Osteoblast (primary cell): Measurements from ENCODE around the gene SIL1. TPM values are rescaled to one million over a fixed set of nuclear protein-coding genes. Genes with fewer than 3 reads are reported as not detected.

Experiments
- DNase-seq: peaks from one replicate; pipeline ENCODE4 v3.0.0; 2011; ENCODE audit warnings: low spot score, mixed read lengths; ENCODE audit not compliant: insufficient read length; ENCODE audit errors: missing footprints
- H2AFZ ChIP-seq: 2 replicates; pipeline ENCODE4 v1.6.0; 2011; ENCODE audit warnings: mild to moderate bottlenecking, low read length
- H3K27ac ChIP-seq: 2 replicates; pipeline ENCODE4 v1.5.1; 2011; ENCODE audit warnings: mild to moderate bottlenecking, low read depth, low read length, moderate library complexity
- H3K27me3 ChIP-seq: 2 replicates; pipeline ENCODE4 v1.6.0; 2012; ENCODE audit warnings: mild to moderate bottlenecking, control low read depth, inconsistent platforms, low read length, moderate library complexity; ENCODE audit not compliant: insufficient read depth
- H3K36me3 ChIP-seq: 2 replicates; pipeline ENCODE4 v1.5.1; 2011; ENCODE audit warnings: mild to moderate bottlenecking, low read length, control low read depth, moderate library complexity; ENCODE audit not compliant: insufficient read depth
- H3K4me1 ChIP-seq: 2 replicates; pipeline ENCODE4 v1.5.1; 2011; ENCODE audit warnings: mild to moderate bottlenecking, low read length, control low read depth, moderate library complexity; ENCODE audit not compliant: insufficient read depth
- H3K4me2 ChIP-seq: 2 replicates; pipeline ENCODE4 v1.6.0; 2011; ENCODE audit warnings: mild to moderate bottlenecking, low read length; ENCODE audit not compliant: insufficient read depth
- H3K4me3 ChIP-seq: fragments of 200-600 bp; sonication (generic); 3 replicates; pipeline ENCODE4 v1.5.1; 2012; ENCODE audit warnings: mild to moderate bottlenecking, low read length, inconsistent platforms; ENCODE audit not compliant: insufficient read depth
- H3K79me2 ChIP-seq: 2 replicates; pipeline ENCODE4 v1.6.0; 2012; ENCODE audit warnings: mild to moderate bottlenecking, low read length, control low read depth, inconsistent platforms; ENCODE audit not compliant: insufficient read depth
- H3K9me3 ChIP-seq: 2 replicates; pipeline ENCODE4 v1.5.1; 2011; ENCODE audit warnings: low read depth, low read length, control low read depth
- H4K20me1 ChIP-seq: 2 replicates; pipeline ENCODE4 v1.6.0; 2012; ENCODE audit warnings: mild to moderate bottlenecking, low read length, control low read depth; ENCODE audit not compliant: insufficient read depth
- total RNA-seq: library from RNA; depleted of rRNA; stranded (reverse); fragments of >200 nt; gene quantifications from 2 replicates; pipeline ENCODE4 v1.2.3, GENCODE V29; 2012
- TF ChIP-seq, protein P1 (sequence below): IDR thresholded peaks from 2 replicates; pipeline ENCODE4 v1.5.1; 2011; ENCODE audit warnings: mild to moderate bottlenecking, low read depth, low read length, moderate library complexity; ENCODE audit errors: extremely low read depth

The SIL1 gene
- total RNA-seq, 1 donor = 65.1 TPM

DNA sequence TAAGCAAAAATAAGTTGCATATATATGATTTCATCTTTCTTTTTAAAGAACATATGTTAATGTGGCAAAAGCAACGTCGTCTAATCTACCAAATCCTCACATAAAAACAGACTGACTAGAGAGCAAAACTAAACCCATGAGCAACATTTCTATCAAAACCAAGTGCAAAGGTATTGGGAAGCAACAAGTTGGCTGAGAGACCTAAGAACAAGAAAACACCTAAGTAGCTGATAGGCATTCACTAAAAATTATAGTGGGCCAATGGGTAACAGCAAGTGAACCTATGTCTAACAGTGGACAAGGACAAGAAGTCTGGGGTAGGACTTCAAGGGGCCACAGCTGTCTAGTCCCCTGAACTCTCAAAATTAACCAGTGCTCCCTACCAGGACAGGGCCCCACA lies 130.1 kb downstream of the SIL1 start:
- DNase-seq = no peak
- H3K79me2 ChIP-seq = peaks cover 14% of the 10 kb centered on the region
- H3K4me1 ChIP-seq = peaks cover 14% of the 10 kb centered on the region
- no peaks in the 10 kb centered on the region for H3K27me3 ChIP-seq
- no peaks in the 10 kb centered on the region for H3K9me3 ChIP-seq
- no peak overlapping the region for H2AFZ ChIP-seq
- peaks cover 3% of the 10 kb centered on the region for H4K20me1 ChIP-seq
- no peak overlapping the region for H3K4me2 ChIP-seq
- no peak overlapping the region for H3K27ac ChIP-seq
- H3K4me3 ChIP-seq = no peak overlapping the region
- H3K36me3 ChIP-seq = no peaks in the 10 kb centered on the region
- TF ChIP-seq, protein P1, sequence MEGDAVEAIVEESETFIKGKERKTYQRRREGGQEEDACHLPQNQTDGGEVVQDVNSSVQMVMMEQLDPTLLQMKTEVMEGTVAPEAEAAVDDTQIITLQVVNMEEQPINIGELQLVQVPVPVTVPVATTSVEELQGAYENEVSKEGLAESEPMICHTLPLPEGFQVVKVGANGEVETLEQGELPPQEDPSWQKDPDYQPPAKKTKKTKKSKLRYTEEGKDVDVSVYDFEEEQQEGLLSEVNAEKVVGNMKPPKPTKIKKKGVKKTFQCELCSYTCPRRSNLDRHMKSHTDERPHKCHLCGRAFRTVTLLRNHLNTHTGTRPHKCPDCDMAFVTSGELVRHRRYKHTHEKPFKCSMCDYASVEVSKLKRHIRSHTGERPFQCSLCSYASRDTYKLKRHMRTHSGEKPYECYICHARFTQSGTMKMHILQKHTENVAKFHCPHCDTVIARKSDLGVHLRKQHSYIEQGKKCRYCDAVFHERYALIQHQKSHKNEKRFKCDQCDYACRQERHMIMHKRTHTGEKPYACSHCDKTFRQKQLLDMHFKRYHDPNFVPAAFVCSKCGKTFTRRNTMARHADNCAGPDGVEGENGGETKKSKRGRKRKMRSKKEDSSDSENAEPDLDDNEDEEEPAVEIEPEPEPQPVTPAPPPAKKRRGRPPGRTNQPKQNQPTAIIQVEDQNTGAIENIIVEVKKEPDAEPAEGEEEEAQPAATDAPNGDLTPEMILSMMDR = no peak

GRCh38 chr5:139065306-139065705 lies 132.9 kb downstream of the SIL1 start:
- Histone ChIP-seq H3K27me3 (no peaks in the 10 kb centered on the region), H3K27ac (no peak overlapping the region), H3K4me2 (no peak overlapping the region), H3K9me3 (no peaks in the 10 kb centered on the region), H4K20me1 (peaks cover 3% of the 10 kb centered on the region), H3K36me3 (no peaks in the 10 kb centered on the region), H3K4me1 (peaks cover 36% of the 10 kb centered on the region), H3K4me3 (no peak overlapping the region), H3K79me2 (peaks cover 18% of the 10 kb centered on the region), H2AFZ (no peak overlapping the region)
- DNase-seq = no peak
- TF ChIP-seq, protein P1 = no peak

DNA sequence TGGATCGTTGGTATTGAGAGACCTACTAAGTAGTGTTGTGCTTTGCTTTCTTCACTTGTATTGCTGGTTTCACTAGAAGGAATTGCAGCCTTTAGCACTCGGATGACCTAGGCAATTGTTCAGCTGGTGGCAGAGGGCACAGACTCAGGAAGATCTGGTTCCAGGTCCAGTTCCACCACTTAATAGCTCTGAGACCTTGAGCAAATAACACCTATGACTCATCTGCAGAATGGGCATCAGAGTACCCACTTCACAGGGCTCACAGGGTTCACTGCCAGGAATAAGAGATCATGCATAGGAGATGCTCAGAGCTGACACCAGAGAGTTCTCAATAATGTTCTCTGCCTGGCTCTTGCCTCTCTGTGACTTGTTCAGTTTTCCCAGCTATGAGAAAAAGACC lies 133.6 kb downstream of the SIL1 start:
- TF ChIP-seq, protein P1 = no peak
- H3K9me3 ChIP-seq = no peaks in the 10 kb centered on the region
- no peak overlapping the region for H3K27ac ChIP-seq

DNA sequence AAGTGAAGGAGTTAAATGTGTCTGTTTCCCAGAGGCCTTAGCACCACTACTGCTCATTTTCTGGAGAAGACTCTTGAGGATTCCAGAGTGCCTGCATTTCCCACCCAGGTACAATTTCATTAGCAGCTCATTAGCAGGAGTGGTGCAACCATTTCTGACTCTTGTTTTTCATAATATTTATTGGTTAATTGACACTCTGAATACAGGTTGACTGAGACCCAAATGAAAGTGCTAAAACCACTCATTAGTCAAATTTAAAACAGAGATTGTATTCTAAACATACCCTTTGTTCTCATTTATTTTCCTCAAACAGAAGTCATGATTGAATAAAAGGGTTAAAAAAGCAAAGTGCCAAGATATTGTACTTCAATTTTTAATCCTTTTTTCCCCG lies 134.5 kb downstream of the SIL1 start:
- no peaks in the 10 kb centered on the region for H3K36me3 ChIP-seq
- H3K4me3 ChIP-seq = no peak overlapping the region
- peaks cover 16% of the 10 kb centered on the region for H3K79me2 ChIP-seq
- H3K27me3 ChIP-seq = no peaks in the 10 kb centered on the region
- peaks cover 36% of the 10 kb centered on the region for H3K4me1 ChIP-seq
- peaks cover 3% of the 10 kb centered on the region for H4K20me1 ChIP-seq
- TF ChIP-seq, protein P1 = no peak
- no peaks in the 10 kb centered on the region for H3K9me3 ChIP-seq
- no peak overlapping the region for H3K27ac ChIP-seq
- no peak overlapping the region for H2AFZ ChIP-seq
- no peak for DNase-seq
- H3K4me2 ChIP-seq = no peak overlapping the region

More for the DNA sequence above, 133.6 kb downstream of the SIL1 start:
- no peak overlapping the region for H2AFZ ChIP-seq
- DNase-seq = no peak
- H3K4me3 ChIP-seq = no peak overlapping the region
- H3K36me3 ChIP-seq = no peaks in the 10 kb centered on the region
- no peak overlapping the region for H3K4me2 ChIP-seq
- H3K4me1 ChIP-seq = peaks cover 36% of the 10 kb centered on the region
- peaks cover 3% of the 10 kb centered on the region for H4K20me1 ChIP-seq
- H3K27me3 ChIP-seq = no peaks in the 10 kb centered on the region
- peaks cover 16% of the 10 kb centered on the region for H3K79me2 ChIP-seq
